Spleen (tissue), 11 donors: ENCODE data around the gene BRAT1. TPM values are rescaled to one million over a fixed set of nuclear protein-coding genes. Genes with fewer than 3 reads are reported as not detected.

Experiments
- DNase-seq: peaks from one replicate; pipeline ENCODE4 v3.0.0-alpha.2; 2020
- H3K27ac ChIP-seq, 8 donors: fragments of 200-600 bp; sonication (generic) in 7 of 8; 1 replicate in 4 of 8; 2 replicates in 4 of 8; pipeline versions ENCODE4 v1.5.0 to v1.8.0; 2016 to 2021; ENCODE audit warnings: inconsistent platforms in 4 of 8, mild to moderate bottlenecking in 4 of 8, moderate library complexity in 1 of 8
- H3K27me3 ChIP-seq, 7 donors: fragments of 200-600 bp; sonication (generic) in 6 of 7; replicated peaks in 1 of 7; 1 replicate in 4 of 7; 2 replicates in 3 of 7; pipeline versions ENCODE4 v1.5.0 to v1.8.0; 2016 to 2021; ENCODE audit warnings: inconsistent platforms in 3 of 7, mild to moderate bottlenecking in 1 of 7
- H3K36me3 ChIP-seq, 6 donors: fragments of 200-600 bp; sonication (generic) in 5 of 6; 1 replicate in 4 of 6; 2 replicates in 2 of 6; pipeline versions ENCODE4 v1.5.0 to v1.8.0; 2016 to 2021; ENCODE audit warnings: inconsistent platforms in 2 of 6
- H3K4me1 ChIP-seq, 6 donors: fragments of 200-600 bp; sonication (generic) in 5 of 6; 1 replicate in 3 of 6; 2 replicates in 3 of 6; pipeline versions ENCODE4 v1.5.0 to v1.8.0; 2016 to 2021; ENCODE audit warnings: inconsistent platforms in 3 of 6
- H3K4me3 ChIP-seq, 8 donors: fragments of 200-600 bp; sonication (generic) in 7 of 8; 1 replicate in 4 of 8; 2 replicates in 4 of 8; pipeline versions ENCODE4 v1.5.0 to v1.8.0; 2016 to 2021; ENCODE audit warnings: inconsistent platforms in 4 of 8, mild to moderate bottlenecking in 4 of 8, moderate library complexity in 2 of 8
- H3K9me3 ChIP-seq, 8 donors: fragments of 200-600 bp; sonication (generic) in 7 of 8; 1 replicate in 4 of 8; 2 replicates in 4 of 8; pipeline versions ENCODE4 v1.5.0 to v1.8.0; 2016 to 2021; ENCODE audit warnings: inconsistent platforms in 4 of 8
- POLR2A ChIP-seq, 3 donors: fragments of 450-650 bp; IDR thresholded peaks; one replicate each; pipeline ENCODE4 v1.5.1; 2017; ENCODE audit warnings: antibody characterized with exemption in 3 of 3, mild to moderate bottlenecking in 1 of 3
- POLR2AphosphoS5 ChIP-seq, 3 donors: sonication (generic); formaldehyde crosslinking; IDR thresholded peaks; one replicate each; pipeline ENCODE4 v1.5.1; 2017; ENCODE audit warnings: antibody characterized with exemption in 3 of 3
- WGBS, 5 donors: extraction: QIAGEN DNeasy Blood & Tissue Kit in 3 of 5; methylation state at CpG; one replicate each; pipeline versions ENCODE4 v1.1.5 to v1.1.7; 2013 to 2018; 5-methylcytosine and 5-hydroxymethylcytosine counted together
- intact Hi-C: fragments of 100-400 bp; cut with DNase I; formaldehyde crosslinking; loops from one replicate; pipeline ENCODE4 v1.15.0; 2023; ENCODE audit warnings: low total_unique reads
- polyA plus RNA-seq, 3 donors: library from polyadenylated mRNA; stranded (reverse); fragments of 200-250 nt; gene quantifications; one replicate each; pipeline ENCODE4 v1.2.1, GENCODE V29; 2013
- total RNA-seq, 7 donors: library from RNA; depleted of rRNA in 3 of 7; stranded (reverse); fragments of >200 nt in 3 of 7; fragmentation: NEBNext Ultra II Directional in 4 of 7; extraction: Animal tissue kit (Norgen Biotek cat#: 25700) in 4 of 7; gene quantifications; one replicate each; pipeline versions ENCODE4 v1.1.0 to v1.2.1, GENCODE V29; 2016 to 2021
- TF ChIP-seq, protein P1 (sequence below), 11 experiments: fragments of 200-600 bp in 7 of 11; fragments of 450-650 bp in 4 of 11; sonication (generic) in 4 of 11; IDR thresholded peaks in 8 of 11; conservative IDR thresholded peaks in 3 of 11; 1 replicate in 7 of 11; 2 replicates in 4 of 11; pipeline versions ENCODE4 v1.4.0 to v1.8.0; 2016 to 2021; ENCODE audit warnings: antibody characterized with exemption in 11 of 11, inconsistent platforms in 4 of 11, mild to moderate bottlenecking in 1 of 11
- donor health status: healthy with polysubstance abuse.
- donor health status: DM: no; HTN: no; CAD: no; lungs with moderate emphysema.
- donor health status: DM: no; HTN: no; CAD: no.
- donor health status: Bipolar disorder and iron deficiency.
- donor health status: healthy.
- donor health status: DM: no; HTN: no; CAD: no.
- donor health status: DM: yes; HTN: yes; CAD: no.

Gene BRAT1
- total and polyA plus RNA-seq, 10 donors: 25.3 to 50.9 (median 33.4) TPM

DNA sequence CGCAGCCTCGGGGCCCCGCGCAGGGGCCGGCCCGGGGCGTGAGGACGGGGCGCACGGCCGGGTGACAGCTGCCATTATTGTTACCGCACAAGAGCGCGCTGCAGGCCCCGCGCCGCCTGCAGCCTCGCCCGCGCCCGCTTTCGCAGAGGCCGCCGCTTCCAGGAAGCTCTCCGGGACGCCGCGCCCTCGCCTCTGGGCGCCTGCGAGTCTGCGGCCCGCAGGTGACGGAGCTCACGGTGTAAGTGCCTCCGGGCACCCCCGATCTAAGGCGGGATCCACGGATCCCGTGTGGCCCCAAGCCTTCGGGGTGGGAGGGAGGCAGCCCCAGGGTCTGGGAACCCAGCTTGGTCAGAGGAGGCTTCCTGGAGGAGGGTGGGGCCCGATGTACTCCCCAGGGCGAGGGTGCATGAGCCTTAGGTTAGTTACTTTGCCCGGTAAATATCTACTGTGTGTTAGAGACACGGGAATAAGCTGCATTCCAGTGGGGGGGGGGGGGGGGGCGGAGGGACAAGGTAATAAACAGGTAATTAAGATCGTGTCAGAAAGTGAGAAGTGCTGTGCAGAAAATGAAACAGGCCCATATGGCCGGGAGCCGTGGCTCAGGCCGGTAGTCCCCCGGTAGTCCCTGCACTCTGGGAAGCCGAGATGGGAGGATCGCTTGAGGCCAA is 4.1 kb upstream of the BRAT1 start:
- peaks cover 6 to 71% (median 50%) of the 10 kb centered on the region in 6 donors for H3K4me1 ChIP-seq
- no peaks in the 10 kb centered on the region for H3K36me3 ChIP-seq
- WGBS, 5 donors: 10 to 37% (median 18%) methylated on average over 14 to 53 of the region's 53 CpGs
- peak overlapping the region in 7 of 8 donors; percentile 63 to 82 (median 77) for H3K27ac ChIP-seq
- peak overlapping the region; percentile 72 to 100 (median 94) for H3K4me3 ChIP-seq
- peak; percentile 89 for DNase-seq
- TF ChIP-seq POLR2AphosphoS5 (IDR thresholded peaks at IDR 0.05) (no peak), POLR2A (IDR thresholded peaks at IDR 0.05) (no peak)
- TF ChIP-seq, protein P1, sequence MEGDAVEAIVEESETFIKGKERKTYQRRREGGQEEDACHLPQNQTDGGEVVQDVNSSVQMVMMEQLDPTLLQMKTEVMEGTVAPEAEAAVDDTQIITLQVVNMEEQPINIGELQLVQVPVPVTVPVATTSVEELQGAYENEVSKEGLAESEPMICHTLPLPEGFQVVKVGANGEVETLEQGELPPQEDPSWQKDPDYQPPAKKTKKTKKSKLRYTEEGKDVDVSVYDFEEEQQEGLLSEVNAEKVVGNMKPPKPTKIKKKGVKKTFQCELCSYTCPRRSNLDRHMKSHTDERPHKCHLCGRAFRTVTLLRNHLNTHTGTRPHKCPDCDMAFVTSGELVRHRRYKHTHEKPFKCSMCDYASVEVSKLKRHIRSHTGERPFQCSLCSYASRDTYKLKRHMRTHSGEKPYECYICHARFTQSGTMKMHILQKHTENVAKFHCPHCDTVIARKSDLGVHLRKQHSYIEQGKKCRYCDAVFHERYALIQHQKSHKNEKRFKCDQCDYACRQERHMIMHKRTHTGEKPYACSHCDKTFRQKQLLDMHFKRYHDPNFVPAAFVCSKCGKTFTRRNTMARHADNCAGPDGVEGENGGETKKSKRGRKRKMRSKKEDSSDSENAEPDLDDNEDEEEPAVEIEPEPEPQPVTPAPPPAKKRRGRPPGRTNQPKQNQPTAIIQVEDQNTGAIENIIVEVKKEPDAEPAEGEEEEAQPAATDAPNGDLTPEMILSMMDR (IDR thresholded peaks at IDR 0.05 in 8 of 11, conservative IDR thresholded peaks at IDR 0.05 in 3 of 11): no peak
- intact Hi-C loops: no loop called here
- no peaks in the 10 kb centered on the region for H3K27me3 ChIP-seq
- H3K9me3 ChIP-seq: no peaks in the 10 kb centered on the region

DNA sequence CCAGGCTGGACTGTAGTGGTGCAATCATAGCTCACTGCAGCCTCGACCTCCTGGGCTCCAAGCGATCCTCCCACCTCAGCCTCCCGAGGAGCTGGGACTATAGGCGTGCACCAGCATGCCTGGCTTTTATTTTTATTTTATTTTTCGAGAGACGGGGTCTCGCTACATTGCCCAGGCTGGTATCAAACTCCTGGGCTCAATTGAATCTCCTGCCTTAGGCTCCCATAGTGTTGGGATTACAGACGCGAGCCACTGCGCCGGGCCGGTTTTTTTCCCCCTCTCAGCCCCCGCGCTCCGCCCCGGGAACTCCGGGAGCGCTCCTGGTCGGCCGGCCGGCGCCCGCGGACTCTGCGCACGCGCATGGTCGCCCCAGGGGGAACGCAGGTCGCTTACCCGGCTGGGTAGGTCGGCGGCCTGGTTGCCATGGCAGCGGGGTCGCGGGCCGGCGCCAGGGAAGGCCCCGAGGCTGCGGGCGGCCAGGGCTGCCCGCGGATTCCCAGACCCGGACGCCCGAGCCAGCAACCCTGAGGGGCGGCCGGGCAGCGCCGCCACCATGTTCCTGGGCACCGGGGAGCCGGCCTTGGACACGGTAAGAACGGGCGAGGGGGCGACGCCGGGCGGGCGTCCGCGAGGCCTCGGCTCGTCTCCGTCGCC is 3.4 kb upstream of the BRAT1 start, which contains the start of gene IQCE:
IQCE (plus strand) TSS at position 351 of the 654 bp plus-strand sequence; CDS start at position 554, 203 bp downstream.
- H3K4me3 ChIP-seq: peak within 1 kb of the TSS; percentile 72 to 100 (median 94)
- DNase-seq: peak; percentile 99
- H3K36me3 ChIP-seq: no peaks in the 10 kb centered on the region
- peaks cover 13 to 78% (median 57%) of the 10 kb centered on the region in 6 donors for H3K4me1 ChIP-seq
- H3K9me3 ChIP-seq: no peaks in the 10 kb centered on the region
- WGBS, 5 donors: 2 to 4% (median 2%) methylated on average over 18 to 66 of the region's 66 CpGs
- no peaks in the 10 kb centered on the region for H3K27me3 ChIP-seq
- intact Hi-C loops: no loop called here
- TF ChIP-seq POLR2AphosphoS5 (IDR thresholded peaks at IDR 0.05) (peak; percentile 37 to 85 (median 83)), POLR2A (IDR thresholded peaks at IDR 0.05) (no peak)
- peak within 1 kb of the TSS; percentile 53 to 82 (median 76) for H3K27ac ChIP-seq

GRCh38 chr7:2554661-2555111 is 638 bp downstream of the BRAT1 start:
- TF ChIP-seq POLR2A (IDR thresholded peaks at IDR 0.05) (no peak), POLR2AphosphoS5 (IDR thresholded peaks at IDR 0.05) (no peak)
- TF ChIP-seq, protein P1 (IDR thresholded peaks at IDR 0.05 in 8 of 11, conservative IDR thresholded peaks at IDR 0.05 in 3 of 11): no peak
- Histone ChIP-seq H3K4me3 (peak overlapping the region; percentile 79 to 96 (median 88)), H3K27ac (peak overlapping the region in 7 of 8 donors; percentile 97 to 100 (median 99)), H3K36me3 (peaks cover 0 to 24% (median 9%) of the 10 kb centered on the region in 6 donors), H3K27me3 (no peaks in the 10 kb centered on the region), H3K9me3 (no peaks in the 10 kb centered on the region), H3K4me1 (peaks cover 22 to 77% (median 59%) of the 10 kb centered on the region in 6 donors)
- peak; percentile 81 for DNase-seq
- 0 to 4% (median 2%) methylated on average over 6 to 12 of the region's 12 CpGs for WGBS, 5 donors
- intact Hi-C loops: no loop called here

GRCh38 chr7:2553831-2554581 is 1.3 kb downstream of the BRAT1 start:
- Histone ChIP-seq H3K36me3 (peaks cover 0 to 31% (median 10%) of the 10 kb centered on the region in 6 donors), H3K27me3 (no peaks in the 10 kb centered on the region), H3K9me3 (no peaks in the 10 kb centered on the region), H3K27ac (peak overlapping the region in 2 of 8 donors; percentile 98 to 99), H3K4me1 (peaks cover 22 to 72% (median 54%) of the 10 kb centered on the region in 6 donors), H3K4me3 (peak overlapping the region; percentile 79 to 96 (median 88))
- intact Hi-C loops: no loop called here
- TF ChIP-seq POLR2A (IDR thresholded peaks at IDR 0.05): no peak
- TF ChIP-seq, protein P1 (IDR thresholded peaks at IDR 0.05 in 8 of 11, conservative IDR thresholded peaks at IDR 0.05 in 3 of 11): no peak
- no peak for TF ChIP-seq POLR2AphosphoS5 (IDR thresholded peaks at IDR 0.05)
- 78 to 90% (median 81%) methylated on average over 16 of the region's 16 CpGs for WGBS, 5 donors
- DNase-seq: no peak
